Ascending aorta (tissue), 2 donors: ENCODE results near the gene GLYATL1B. TPM values are rescaled to one million over a fixed set of nuclear protein-coding genes. Genes with fewer than 3 reads are reported as not detected.
A peak's percentile ranks its signal among the peaks of the same experiment; 100 is the strongest.
"Not testable (repeated sequence)": the region's sequence is repeated elsewhere in the genome, so short reads cannot be mapped to it uniquely, and the experiment has no call there.

ENCODE experiments used
- DNase-seq, 2 donors: peaks; one replicate each; pipeline ENCODE4 v3.0.0-alpha.2; 2019; ENCODE audit warnings: low spot score in 2 of 2
- H3K27ac ChIP-seq, 2 donors: fragments of 200-600 bp; sonication (generic); one replicate each; pipeline ENCODE4 v1.5.1; 2016 to 2017; ENCODE audit warnings: mild to moderate bottlenecking in 1 of 2
- H3K27me3 ChIP-seq: fragments of 200-600 bp; sonication (generic); one replicate; pipeline ENCODE4 v1.5.1; 2017
- H3K36me3 ChIP-seq, 2 donors: fragments of 200-600 bp; sonication (generic); one replicate each; pipeline ENCODE4 v1.5.1; 2016
- H3K4me1 ChIP-seq, 2 donors: fragments of 200-600 bp; sonication (generic); one replicate each; pipeline ENCODE4 v1.5.1; 2016 to 2017; ENCODE audit warnings: mild to moderate bottlenecking in 1 of 2
- H3K4me3 ChIP-seq, 2 donors: fragments of 200-600 bp; sonication (generic); one replicate each; pipeline ENCODE4 v1.5.1; 2016 to 2017; ENCODE audit warnings: mild to moderate bottlenecking in 1 of 2
- H3K9me3 ChIP-seq, 2 donors: fragments of 200-600 bp; sonication (generic); one replicate each; pipeline ENCODE4 v1.5.1; 2016
- CTCF ChIP-seq, 3 experiments: fragments of 200-600 bp in 2 of 3; fragments of 450-650 bp in 1 of 3; sonication (generic) in 2 of 3; IDR thresholded peaks; one replicate each; pipeline ENCODE4 v1.5.1; 2016 to 2019; ENCODE audit warnings: antibody characterized with exemption in 3 of 3, mild to moderate bottlenecking in 1 of 3, moderate library complexity in 1 of 3
- intact Hi-C: fragments of 100-400 bp; cut with DNase I; formaldehyde crosslinking; loops from one replicate; pipeline ENCODE4 v1.15.1; 2023
- total RNA-seq: library from RNA; depleted of rRNA; stranded (reverse); fragments of >200 nt; gene quantifications from one replicate; pipeline ENCODE4 v1.1.0, GENCODE V29; 2016

GLYATL1B gene
- total RNA-seq, 1 donor from 2014 or later = not detected

- peak overlapping the region; percentile 36 to 41 for H3K4me3 ChIP-seq
Measured at GRCh38 chr11:59058120-59059033, 27.7 kb upstream of the GLYATL1B start.

GRCh38 chr11:59060096-59060495 lies 26.0 kb upstream of the GLYATL1B start:
- DNase-seq, H3K27me3 ChIP-seq, intact Hi-C loops, H3K4me3 ChIP-seq, H3K4me1 ChIP-seq, H3K9me3 ChIP-seq, H3K27ac ChIP-seq, H3K36me3 ChIP-seq: not testable (repeated sequence)

More at GRCh38 chr11:59058120-59059033, 27.7 kb upstream of the GLYATL1B start:
- H3K36me3 ChIP-seq, H3K27ac ChIP-seq, H3K4me1 ChIP-seq, H3K9me3 ChIP-seq, H3K27me3 ChIP-seq, intact Hi-C loops: not testable (repeated sequence)
- TF ChIP-seq CTCF (IDR thresholded peaks at IDR 0.05) = peak; percentile 33 to 65 (median 41)
- DNase-seq = peak; percentile 36 to 75

- Histone ChIP-seq H3K36me3 (no peaks in the 10 kb centered on the region), H3K4me3 (no peak overlapping the region), H3K27me3 (no peaks in the 10 kb centered on the region), H3K27ac (no peak overlapping the region), H3K4me1 (no peaks in the 10 kb centered on the region), H3K9me3 (no peaks in the 10 kb centered on the region)
- intact Hi-C loops = no loop called here
- no peak for TF ChIP-seq CTCF (IDR thresholded peaks at IDR 0.05)
- no peak for DNase-seq
Measured at GRCh38 chr11:59062602-59063529, 23.2 kb upstream of the GLYATL1B start.

- intact Hi-C loops, H3K27ac ChIP-seq, H3K4me1 ChIP-seq, H3K36me3 ChIP-seq, H3K4me3 ChIP-seq, H3K27me3 ChIP-seq, H3K9me3 ChIP-seq, DNase-seq: not testable (repeated sequence)
Measured at GRCh38 chr11:59063996-59064727, 21.9 kb upstream of the GLYATL1B start.

- intact Hi-C loops = no loop called here
Measured at GRCh38 chr11:59069087-59069486, 17.0 kb upstream of the GLYATL1B start.

More at GRCh38 chr11:59069087-59069486, 17.0 kb upstream of the GLYATL1B start:
- Histone ChIP-seq H3K9me3 (no peaks in the 10 kb centered on the region), H3K4me1 (no peaks in the 10 kb centered on the region), H3K36me3 (no peaks in the 10 kb centered on the region), H3K4me3 (no peak overlapping the region), H3K27ac (no peak overlapping the region), H3K27me3 (no peaks in the 10 kb centered on the region)
- DNase-seq = no peak
- no peak for TF ChIP-seq CTCF (IDR thresholded peaks at IDR 0.05)
